ENCODE results near the gene MSMP. TPM values are rescaled to one million over a fixed set of nuclear protein-coding genes. Genes with fewer than 3 reads are reported as not detected.

Gene MSMP
- polyA plus RNA-seq, 3 donors = not detected

GRCh38 chr9:35725362-35725761 lies 28.7 kb downstream of the MSMP start:
- Histone ChIP-seq H3K27me3 (ENCODE audit: control insufficient read depth in 2 of 2, insufficient read depth in 2 of 2, low read length in 2 of 2) (no peaks in the 10 kb centered on the region), H3K4me3 (replicated peaks in 1 of 3; ENCODE audit: low read depth in 2 of 3, low read length in 3 of 3) (no peak overlapping the region), H3K36me3 (replicated peaks in 1 of 2; ENCODE audit: control insufficient read depth in 1 of 2, insufficient read depth in 2 of 2, low read length in 2 of 2) (peaks cover 60 to 81% of the 10 kb centered on the region in 2 donors), H4K20me1 (ENCODE audit: insufficient read depth, low read length) (peaks cover 100% of the 10 kb centered on the region), H3K9ac (ENCODE audit: insufficient read depth, low read length, poor library complexity, severe bottlenecking) (no peak overlapping the region), H3K9me3 (replicated peaks in 1 of 2; ENCODE audit: control insufficient read depth in 1 of 2, insufficient read depth in 1 of 2, low read length in 2 of 2) (no peaks in the 10 kb centered on the region), H3K4me1 (ENCODE audit: control insufficient read depth in 1 of 2, insufficient read depth in 2 of 2, low read length in 2 of 2) (peaks cover 35 to 39% of the 10 kb centered on the region in 2 donors), H2AFZ (ENCODE audit: insufficient read depth, low read depth, low read length, poor library complexity, severe bottlenecking) (no peak overlapping the region), H3K79me2 (ENCODE audit: insufficient read depth, low read length) (peaks cover 70% of the 10 kb centered on the region), H3K27ac (ENCODE audit: low read depth in 1 of 2, low read length in 2 of 2) (peak overlapping the region in 1 of 2 donors; percentile 3), H3K4me2 (replicated peaks; ENCODE audit: extremely low read depth, low read length, poor library complexity, severe bottlenecking) (no peak overlapping the region)
- Mint-ChIP-seq H3K4me1 (no peaks in the 10 kb centered on the region), H3K9me3 (no peaks in the 10 kb centered on the region), H3K27ac (peak overlapping the region in 3 of 7 donors; percentile 7 to 30 (median 28)), H3K4me3 (no peak overlapping the region), H3K27me3 (ENCODE audit: low read depth in 3 of 3) (peaks cover 0 to 1% (median 0%) of the 10 kb centered on the region in 3 donors), H3K36me3 (peaks cover 15 to 64% of the 10 kb centered on the region in 2 donors)
- intact Hi-C loops (cut with micrococcal nuclease) = loop anchor here in 1 of 2 donors (5.0 to 10.0 kb wide), 2 partner anchors 78 to 121 kb away; partner anchors contain the start of gene TESK1
- TF ChIP-seq CTCF (IDR thresholded peaks at IDR 0.05) = no peak
- 100% methylated on average over 1 of the region's 11 CpGs for WGBS (ENCODE audit: insufficient coverage)
- no peak for DNase-seq

GRCh38 chr9:35723908-35724307 lies 30.2 kb downstream of the MSMP start:
- H3K36me3 ChIP-seq (replicated peaks in 1 of 2; ENCODE audit: control insufficient read depth in 1 of 2, insufficient read depth in 2 of 2, low read length in 2 of 2) = peaks cover 74 to 96% of the 10 kb centered on the region in 2 donors
- H3K27ac Mint-ChIP-seq = peak overlapping the region in 3 of 7 donors; percentile 30 to 68 (median 37)
- H3K9me3 Mint-ChIP-seq = no peaks in the 10 kb centered on the region
- H3K4me3 Mint-ChIP-seq = no peak overlapping the region
- no peaks in the 10 kb centered on the region for H3K4me1 Mint-ChIP-seq
- intact Hi-C loops (cut with micrococcal nuclease) = loop anchor here in 1 of 2 donors (10.0 kb wide), 1 partner anchor 119 kb away; the partner anchor contains the start of gene TESK1
- no peak for DNase-seq
- H3K27me3 ChIP-seq (ENCODE audit: control insufficient read depth in 2 of 2, insufficient read depth in 2 of 2, low read length in 2 of 2) = no peaks in the 10 kb centered on the region
- H3K4me1 ChIP-seq (ENCODE audit: control insufficient read depth in 1 of 2, insufficient read depth in 2 of 2, low read length in 2 of 2) = peaks cover 21 to 24% of the 10 kb centered on the region in 2 donors
- peaks cover 100% of the 10 kb centered on the region for H4K20me1 ChIP-seq (ENCODE audit: insufficient read depth, low read length)
- no peak overlapping the region for H3K9ac ChIP-seq (ENCODE audit: insufficient read depth, low read length, poor library complexity, severe bottlenecking)
- TF ChIP-seq CTCF (IDR thresholded peaks at IDR 0.05) = no peak
- H2AFZ ChIP-seq (ENCODE audit: insufficient read depth, low read depth, low read length, poor library complexity, severe bottlenecking) = no peak overlapping the region
- H3K4me2 ChIP-seq (replicated peaks; ENCODE audit: extremely low read depth, low read length, poor library complexity, severe bottlenecking) = no peak overlapping the region
- WGBS (ENCODE audit: insufficient coverage) = 100% methylated on average over 4 of the region's 8 CpGs
- H3K9me3 ChIP-seq (replicated peaks in 1 of 2; ENCODE audit: control insufficient read depth in 1 of 2, insufficient read depth in 1 of 2, low read length in 2 of 2) = no peaks in the 10 kb centered on the region
- peaks cover 58% of the 10 kb centered on the region for H3K79me2 ChIP-seq (ENCODE audit: insufficient read depth, low read length)
- H3K27ac ChIP-seq (ENCODE audit: low read depth in 1 of 2, low read length in 2 of 2) = no peak overlapping the region
- no peak overlapping the region for H3K4me3 ChIP-seq (replicated peaks in 1 of 3; ENCODE audit: low read depth in 2 of 3, low read length in 3 of 3)
- H3K36me3 Mint-ChIP-seq = peaks cover 14 to 79% of the 10 kb centered on the region in 2 donors
- H3K27me3 Mint-ChIP-seq (ENCODE audit: low read depth in 3 of 3) = peaks cover 0 to 1% (median 0%) of the 10 kb centered on the region in 3 donors
